Cortex of kidney (tissue), 1 donor: ENCODE data around the gene CUZD1.
"Not testable (repeated sequence)": the region's sequence is repeated elsewhere in the genome, so short reads cannot be mapped to it uniquely, and the experiment has no call there.

ENCODE experiments used
- DNase-seq: peaks from one replicate; lab custom pipeline; 2025; lab: John Stamatoyannopoulos, UW

CUZD1 gene, protein sequence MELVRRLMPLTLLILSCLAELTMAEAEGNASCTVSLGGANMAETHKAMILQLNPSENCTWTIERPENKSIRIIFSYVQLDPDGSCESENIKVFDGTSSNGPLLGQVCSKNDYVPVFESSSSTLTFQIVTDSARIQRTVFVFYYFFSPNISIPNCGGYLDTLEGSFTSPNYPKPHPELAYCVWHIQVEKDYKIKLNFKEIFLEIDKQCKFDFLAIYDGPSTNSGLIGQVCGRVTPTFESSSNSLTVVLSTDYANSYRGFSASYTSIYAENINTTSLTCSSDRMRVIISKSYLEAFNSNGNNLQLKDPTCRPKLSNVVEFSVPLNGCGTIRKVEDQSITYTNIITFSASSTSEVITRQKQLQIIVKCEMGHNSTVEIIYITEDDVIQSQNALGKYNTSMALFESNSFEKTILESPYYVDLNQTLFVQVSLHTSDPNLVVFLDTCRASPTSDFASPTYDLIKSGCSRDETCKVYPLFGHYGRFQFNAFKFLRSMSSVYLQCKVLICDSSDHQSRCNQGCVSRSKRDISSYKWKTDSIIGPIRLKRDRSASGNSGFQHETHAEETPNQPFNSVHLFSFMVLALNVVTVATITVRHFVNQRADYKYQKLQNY

DNA sequence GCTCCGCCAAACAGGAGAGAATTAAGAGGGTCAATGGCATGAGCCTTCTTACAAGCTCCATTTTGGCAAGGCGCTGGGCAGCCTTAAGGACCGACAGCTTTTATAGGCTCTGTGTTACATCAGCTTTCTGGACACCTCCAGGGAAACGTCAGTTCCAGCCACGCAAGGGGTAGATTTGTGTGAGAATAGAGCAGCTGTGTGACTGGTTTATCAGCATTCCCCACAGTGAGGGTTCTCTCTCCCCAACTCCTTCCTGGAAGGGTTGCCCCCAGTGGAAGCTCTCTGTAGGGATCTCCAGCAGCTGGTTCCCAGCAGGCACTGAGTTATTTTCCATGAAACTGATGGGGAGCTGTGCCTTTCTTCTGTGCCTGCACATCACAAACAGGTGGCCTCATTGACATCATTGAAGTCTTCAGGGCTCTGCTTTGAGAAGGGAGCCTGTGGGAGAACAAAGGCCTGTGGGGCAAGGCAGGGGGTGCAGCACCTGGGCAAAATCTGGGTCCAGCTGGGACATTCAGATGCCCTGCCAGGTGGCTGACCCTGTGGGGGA lies at the start of gene CUZD1:
TSS of gene CUZD1 (minus strand) at position 75 of the 550 bp plus-strand sequence. CDS start at position 61, 14 bp downstream.
- no peak for DNase-seq

DNA sequence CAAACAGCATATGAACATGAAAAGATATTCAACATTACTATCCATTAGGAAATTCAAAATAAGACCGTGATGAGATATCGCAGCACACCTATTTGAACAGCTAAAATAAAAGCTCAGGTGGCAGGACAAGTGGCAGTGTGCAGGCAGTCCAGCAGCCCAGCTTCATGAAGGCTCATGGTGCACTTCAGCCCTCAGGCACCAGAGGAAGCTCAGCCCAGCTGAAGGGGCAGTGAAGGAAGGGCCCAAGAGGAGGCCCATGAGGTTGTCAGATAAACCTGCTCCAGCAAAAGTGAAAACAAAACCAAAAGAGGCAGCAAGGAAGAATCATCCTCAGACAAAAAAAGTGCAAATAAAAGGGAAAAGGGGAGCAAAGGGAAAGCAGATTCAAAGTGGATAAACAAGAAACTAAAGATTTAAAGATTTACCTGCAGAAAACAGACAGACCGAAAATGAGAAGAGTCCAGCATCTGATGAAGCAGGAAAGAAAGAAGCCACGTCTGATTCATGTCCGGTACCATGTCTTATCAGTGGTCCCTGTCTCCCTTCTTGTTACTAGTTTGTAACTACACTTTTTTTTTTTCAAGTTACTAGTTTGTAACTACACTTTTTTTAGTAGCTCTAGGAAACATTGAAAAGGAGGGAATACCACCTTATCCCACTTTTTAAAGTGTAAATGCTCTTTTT lies 48.7 kb upstream of the CUZD1 start:
- no peak for DNase-seq

DNA sequence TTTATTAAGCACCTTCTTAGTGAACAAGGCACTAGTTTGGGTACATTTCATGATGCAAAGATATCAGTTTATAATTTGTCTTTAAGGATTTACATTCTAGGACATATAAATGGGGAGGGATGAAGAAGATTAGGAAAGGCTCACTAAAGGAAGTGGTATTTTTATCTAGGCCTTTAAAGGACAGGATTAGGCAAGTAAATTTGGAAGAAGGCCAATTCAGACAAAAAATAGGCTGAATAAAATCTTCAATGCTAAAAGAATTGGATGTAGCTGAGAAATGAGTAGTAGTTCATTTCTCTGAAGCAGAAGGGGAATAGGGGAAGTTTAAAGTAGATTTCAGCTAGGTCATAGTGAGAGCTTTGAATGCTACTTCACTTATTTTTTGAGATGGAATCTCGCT lies 38.5 kb upstream of the CUZD1 start:
- no peak for DNase-seq

DNA sequence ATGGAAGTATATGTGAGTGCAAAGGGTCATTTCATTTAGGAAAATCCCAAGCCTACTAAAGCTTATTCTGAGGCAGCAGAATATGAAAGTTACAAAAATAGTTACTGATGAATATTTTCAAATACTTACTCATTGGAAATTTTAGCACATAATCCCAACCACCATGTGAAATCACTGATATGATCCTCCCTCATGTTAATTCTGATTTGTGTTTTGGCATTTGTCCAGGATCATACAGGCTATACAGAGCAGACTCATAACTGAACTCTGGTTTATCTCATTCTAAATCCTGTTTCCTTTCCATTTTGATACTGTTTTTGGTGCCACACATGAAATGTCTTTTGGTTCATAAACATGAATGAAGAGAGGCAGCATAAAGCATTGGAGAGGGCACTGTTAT lies 37.1 kb upstream of the CUZD1 start:
- DNase-seq, result no peak

DNA sequence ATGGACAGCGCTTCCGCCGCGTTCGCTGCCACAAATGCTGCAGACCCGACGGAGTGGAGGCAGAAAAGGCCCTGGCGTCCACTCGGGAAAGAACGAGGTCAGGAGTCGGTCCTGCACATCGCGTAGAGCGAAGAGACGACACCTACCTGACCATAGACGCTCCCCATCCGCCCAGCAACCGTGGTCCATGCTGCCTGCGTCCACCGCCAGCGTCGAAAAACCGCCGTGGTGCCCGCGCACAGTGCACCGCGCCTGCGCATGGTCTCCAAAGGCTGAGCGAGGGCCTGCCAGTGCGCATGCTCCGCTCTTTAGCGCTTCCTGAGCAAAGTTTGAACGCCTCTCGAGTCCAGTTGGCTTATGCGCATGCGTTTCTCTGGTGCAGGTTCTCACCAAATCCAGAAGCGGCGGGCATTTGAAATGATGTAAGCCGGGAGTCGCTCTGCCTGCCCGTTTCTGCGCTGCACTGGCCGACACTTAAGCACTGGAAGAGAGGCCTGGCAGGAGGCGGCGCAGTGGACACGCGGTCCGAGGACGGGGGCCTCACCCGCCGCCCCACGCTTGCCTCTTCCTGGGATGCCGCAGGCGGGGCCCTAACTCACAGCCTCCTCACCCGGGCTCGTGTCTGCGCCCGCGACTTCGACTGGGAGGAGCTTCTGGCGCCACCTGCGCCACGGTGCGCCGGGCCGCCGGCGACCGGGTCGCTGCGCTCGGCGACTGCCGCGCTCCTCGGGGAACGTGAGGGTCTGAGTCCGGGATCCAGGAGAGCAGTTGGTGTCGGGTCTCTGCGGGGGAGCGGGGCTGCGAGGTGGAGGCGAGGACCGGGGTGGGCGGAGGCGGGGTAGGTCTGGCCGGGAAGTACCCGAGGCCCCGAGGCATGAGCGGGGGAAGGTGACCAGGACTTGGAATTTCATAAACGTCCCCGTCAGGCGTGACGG lies 33.9 kb upstream of the CUZD1 start, which contains the start of gene FAM24B:
TSS of gene FAM24B (minus strand) at position 243 of the 935 bp plus-strand sequence. CDS start 29,066 bp downstream, outside the sequence.
- no peak for DNase-seq

DNA sequence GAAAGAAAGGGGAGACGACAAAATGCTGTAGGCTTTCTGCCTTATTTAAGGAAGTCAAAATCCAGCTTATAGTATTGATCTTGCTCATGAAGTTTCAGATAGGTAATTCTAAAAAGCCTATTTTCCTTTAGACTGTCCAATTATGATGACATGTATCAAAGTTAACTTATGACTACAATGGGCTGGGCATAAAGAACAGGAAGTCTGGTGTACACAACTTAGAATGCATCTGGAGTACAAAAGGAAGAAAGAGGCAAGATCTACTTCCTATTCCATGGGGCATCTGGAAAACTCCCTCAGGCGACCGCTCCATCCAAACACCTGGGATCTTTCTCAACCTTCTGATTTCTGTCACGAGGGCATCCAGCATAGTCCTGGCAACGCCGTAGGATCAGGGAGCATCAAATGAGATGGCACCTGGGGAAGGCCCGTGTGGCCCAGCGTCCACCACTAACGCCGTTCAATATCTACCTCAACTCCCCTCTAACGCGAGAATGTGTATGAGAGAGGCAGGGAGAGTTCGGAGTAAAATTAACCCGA lies 33.2 kb upstream of the CUZD1 start:
- DNase-seq, result no peak

DNA sequence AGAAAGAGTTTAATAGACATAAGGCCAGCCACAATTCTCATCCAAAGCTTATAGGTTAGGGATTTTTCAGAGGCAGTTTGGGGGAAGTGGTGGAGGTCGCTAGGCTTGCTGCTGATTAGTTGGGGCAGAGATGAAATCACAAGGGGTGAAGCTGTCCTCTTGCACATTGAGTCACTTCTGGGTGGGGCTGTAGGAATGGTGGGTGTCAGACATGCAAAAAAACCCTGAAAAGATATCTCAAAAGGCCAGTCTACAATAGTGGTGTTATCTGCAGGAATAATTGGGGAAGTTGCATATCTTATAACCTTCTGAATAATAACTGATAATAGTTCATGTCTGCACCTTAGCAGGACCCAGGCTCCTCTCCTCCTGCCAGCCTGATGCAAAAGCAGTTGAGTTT lies 31.6 kb upstream of the CUZD1 start:
- DNase-seq, result no peak

DNA sequence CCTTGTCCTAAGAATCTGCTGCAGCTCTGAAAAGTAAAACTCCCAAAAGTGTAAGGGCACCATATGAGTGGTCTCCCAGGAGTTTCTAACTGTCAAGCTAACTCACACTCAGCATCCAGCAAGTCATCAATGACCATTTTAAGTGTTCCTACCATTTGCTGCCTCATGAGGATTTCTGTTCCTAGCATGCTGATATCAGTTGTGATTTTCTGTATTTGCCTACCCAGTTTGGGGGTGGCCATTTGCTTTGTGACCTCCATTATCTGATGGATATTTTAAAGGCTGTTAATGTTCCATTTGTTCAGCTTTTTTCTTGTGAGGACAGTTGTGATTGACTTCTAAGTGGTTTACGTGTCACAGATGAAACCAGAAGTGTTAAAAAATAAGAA lies 30.8 kb upstream of the CUZD1 start:
- no peak for DNase-seq

DNA sequence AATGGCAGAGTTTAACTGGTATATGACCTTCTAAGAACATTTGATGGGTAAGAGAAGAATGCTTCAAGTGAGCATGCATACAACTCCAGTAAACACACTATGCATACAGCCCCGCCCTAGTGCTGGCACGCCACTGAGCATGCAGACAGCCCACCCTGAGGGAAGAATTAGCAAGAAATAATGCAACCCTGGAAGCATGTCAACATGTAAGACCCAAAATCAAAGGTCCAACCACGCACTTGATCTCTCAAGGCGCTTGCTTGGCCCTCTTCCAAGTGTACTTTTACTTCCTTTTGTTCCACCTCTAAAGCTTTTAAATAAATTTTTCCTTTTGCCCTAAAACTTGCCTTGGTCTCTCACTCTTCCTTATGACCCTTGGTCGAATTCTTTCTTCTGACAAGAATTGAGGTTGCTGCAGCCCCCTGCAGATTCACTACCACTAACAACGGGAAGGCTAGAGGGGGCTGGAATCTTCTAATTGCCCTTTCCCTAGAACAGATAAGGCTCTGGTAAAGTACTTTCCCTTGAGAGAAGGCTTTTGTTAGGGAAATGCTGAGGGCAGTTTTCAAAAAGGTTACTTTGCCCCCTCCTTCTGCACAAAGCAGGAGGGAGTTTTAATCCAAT lies 30.3 kb upstream of the CUZD1 start:
- no peak for DNase-seq

DNA sequence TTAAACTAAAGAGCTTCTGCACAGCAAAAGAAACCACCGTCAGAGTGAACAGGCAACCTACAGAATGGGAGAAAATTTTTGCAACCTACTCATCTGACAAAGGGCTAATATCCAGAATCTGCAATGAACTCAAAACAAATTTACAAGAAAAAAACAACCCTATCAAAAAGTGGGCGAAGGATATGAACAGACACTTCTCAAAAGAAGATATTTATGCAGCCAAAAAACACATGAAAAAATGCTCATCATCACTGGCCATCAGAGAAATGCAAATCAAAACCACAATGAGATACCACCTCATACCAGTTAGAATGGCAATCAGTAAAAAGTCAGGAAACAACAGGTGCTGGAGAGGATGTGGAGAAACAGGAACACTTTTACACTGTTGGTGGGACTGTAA lies 26.3 kb upstream of the CUZD1 start:
- not testable (repeated sequence) for DNase-seq

DNA sequence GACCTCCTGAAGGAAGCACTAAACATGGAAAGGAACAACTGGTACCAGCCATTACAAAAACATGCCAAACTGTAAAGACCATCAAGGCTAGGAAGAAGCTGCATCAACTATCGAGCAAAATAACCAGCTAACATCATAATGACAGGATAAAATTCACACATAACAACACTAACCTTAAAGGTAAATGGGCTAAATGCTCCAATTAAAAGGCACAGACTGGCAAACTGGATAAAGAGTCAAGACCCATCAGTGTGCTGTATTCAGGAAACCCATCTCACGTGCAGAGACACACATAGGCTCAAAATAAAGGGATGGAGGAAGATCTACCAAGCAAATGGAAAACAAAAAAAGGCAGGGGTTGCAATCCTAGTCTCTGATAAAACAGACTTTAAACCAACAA lies 23.1 kb upstream of the CUZD1 start:
- DNase-seq, result not testable (repeated sequence)

DNA sequence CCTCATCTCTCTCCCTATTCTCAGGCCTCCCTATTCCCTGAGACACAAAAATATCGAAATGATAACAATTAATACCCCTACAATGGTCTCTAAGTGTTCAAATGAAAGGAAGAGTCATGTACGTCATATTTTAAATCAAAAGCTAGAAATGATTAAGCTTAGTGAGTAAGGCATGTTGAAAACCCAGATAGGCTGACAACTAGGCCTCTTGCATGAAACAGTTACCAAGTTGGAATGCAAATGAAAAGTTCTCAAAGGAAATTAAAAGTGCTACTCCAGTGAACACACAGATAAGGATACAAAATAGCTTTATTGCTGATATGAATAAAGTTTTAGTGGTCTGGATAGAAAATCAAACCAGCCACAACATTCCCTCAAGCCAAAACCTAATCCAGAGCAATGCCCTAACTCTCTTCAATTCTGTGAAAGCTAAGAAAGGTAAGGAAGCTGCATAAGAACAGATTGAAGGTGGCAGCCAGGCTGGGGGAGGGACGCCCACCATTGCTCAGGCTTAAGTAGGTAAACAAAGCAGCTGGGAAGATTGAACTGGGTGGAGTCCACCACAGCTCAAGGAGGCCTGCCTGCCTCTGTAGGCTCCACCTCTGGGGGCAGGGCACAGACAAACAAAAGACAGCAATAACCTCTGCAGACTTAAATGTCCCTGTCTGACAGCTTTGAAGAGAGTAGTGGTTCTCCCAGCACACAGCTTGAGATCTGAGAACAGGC lies 21.3 kb upstream of the CUZD1 start:
- DNase-seq, result not testable (repeated sequence)

DNA sequence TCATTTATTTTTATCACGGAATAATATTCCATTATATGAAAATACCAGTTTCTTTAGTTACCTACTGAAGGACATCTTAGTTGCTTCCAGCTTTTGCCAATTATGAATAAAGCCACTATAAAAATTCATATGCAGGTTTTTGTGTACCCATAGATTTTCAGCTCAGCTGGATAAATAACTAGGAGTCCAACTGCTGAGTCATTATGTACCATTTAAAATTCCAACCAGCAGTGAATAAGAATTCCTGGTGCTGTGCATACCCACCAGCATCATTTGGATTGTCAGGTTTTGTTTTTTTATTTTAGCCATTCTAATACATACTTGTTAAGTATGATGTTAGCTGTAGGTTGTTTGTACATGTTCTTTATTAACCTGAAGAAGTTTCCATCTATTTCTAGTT lies 19.2 kb upstream of the CUZD1 start:
- no peak for DNase-seq

DNA sequence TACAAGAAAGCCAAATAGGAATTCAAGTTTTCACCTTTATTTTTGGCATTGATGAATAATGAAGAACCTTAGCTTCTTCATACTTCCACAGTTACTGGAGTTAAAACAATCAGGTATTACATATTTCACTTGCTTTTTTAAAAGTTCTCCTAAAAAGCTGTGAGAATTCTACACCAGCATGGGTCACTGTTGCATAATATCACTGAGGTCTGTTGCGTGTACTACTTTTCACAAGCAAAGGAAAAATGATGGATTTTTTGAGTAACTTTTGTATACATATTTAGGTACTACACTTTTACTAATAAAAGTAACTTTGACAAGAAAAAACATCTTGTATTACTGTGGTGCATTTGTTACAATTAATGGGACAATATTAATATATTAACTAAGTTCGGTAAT lies 18.5 kb upstream of the CUZD1 start:
- no peak for DNase-seq

DNA sequence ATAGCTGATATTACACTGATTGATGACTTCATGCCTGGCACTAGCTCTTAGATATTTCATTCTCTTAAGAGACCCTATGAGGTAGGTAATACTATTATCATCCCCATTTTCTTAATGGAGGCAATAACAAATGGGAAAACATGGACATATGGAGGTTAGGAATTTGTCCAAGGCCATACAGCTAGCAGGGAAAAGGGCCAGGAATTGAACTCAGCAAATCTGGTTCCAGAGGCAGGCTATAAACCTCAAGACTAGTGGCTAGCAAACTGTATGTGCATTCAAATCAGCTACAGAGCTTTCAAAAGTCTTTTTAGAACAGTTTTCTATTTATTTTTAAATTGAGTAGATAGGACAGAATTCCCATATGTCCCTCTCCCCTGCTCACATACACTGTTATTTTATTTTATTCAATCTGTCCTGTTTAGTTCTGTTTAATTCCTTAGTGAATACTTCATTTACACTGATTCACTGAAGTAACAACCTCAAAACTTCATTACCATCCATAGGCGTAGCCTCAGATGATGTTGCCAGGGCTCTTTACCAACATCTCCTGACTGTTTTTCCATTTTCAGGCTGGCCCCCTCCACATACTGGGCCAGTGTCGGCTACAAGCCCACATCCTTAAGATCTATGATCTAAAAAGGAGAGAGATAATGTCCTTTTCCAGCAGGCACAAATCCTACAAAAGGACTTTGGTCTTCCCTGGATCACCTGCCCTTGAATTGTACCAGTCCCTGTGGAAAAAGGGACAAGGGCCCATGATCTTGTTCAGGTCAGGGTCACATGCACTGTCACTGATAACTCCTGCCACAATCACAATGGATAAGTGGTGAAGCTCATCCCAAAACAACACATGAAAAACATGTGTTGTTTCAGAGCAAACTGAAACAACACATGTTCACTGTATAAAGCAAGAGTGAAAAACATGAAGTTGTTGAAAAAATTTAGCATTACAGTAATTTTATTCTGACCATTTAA lies 17.8 kb upstream of the CUZD1 start:
- no peak for DNase-seq

DNA sequence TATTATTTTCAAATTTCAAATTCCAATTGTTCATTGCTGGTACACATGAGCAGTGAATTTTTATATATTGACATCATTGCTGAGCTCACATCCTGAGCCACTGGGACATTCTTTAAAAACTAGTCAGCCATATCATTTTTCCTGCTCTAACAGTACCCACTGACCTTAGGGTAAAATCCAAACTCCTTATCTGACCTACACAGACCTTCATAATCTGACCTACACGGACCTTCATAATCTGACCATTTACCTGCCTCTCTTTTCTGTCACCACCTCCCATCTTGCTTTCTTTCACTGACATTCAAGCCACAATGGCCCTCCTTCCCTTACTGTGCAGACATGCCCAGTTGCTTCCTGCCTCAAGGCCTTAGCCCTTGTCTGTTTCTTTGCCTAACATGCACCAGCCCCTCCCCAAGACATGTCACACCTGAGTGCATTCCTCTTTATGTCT lies 16.1 kb upstream of the CUZD1 start:
- no peak for DNase-seq

DNA sequence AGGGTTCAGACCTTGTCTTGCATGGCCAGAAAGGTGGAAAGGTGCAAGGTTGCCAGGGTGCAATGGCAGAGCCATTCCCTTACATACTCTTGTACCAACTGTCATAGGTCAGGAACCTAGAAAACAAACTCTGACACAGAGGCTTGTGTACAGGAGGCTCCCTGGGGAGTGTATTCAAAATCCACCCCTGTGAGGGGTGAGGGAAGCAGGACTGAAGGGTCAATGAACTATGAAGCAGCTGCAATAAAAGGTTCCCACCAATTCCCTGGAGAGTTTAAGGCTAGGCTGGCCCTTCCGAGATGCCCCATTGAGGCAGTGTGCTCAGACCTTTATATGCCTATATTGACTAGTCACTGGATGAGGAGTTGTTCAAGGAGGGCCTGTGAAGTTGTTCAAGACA lies 13.9 kb upstream of the CUZD1 start:
- DNase-seq, result no peak

DNA sequence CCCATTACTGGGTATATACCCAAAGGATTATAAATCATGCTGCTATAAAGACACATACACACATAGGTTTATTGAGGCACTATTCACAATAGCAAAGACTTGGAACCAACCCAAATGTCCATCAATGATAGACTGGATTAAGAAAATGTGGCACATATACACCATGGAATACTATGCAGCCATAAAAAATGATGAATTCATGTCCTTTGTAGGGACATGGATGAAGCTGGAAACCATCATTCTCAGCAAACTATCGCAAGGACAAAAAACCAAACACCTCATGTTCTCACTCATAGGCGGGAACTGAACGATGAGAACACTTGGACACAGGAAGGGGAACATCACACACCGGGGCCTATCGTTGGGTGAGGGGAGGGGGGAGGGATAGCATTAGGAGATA lies 12.4 kb upstream of the CUZD1 start:
- not testable (repeated sequence) for DNase-seq

DNA sequence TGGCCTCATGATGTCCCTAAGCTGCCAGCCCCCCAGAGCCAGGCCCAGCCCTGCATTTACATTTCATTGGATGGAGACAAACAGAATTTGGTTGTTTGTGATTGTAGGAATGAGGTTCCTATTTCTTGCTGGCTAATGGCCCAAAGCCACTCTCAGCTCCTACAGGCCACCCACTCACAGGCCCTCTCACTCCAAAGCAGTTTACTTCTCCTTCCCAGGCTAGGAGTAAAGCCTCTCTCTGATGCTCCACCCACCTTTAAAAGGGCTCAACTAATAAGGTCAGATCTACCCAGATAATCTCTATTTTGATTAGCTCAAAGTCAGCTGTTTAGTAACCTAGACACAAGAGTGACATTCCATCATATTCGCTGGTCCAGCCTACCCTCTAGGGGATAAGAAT lies 11.2 kb upstream of the CUZD1 start:
- DNase-seq, result no peak
